Body of pancreas (tissue), 4 donors: ENCODE data around the gene NRBF2. TPM values are rescaled to one million over a fixed set of nuclear protein-coding genes. Genes with fewer than 3 reads are reported as not detected.

Experiments
- ATAC-seq: fragments of 150-250 bp; one replicate; pipeline ENCODE4 v1.9.1; 2016
- DNase-seq, 4 donors: peaks; one replicate each; pipeline ENCODE4 v3.0.0-alpha.2; 2019
- H3K27ac ChIP-seq, 4 donors: fragments of 200-600 bp; sonication (generic); 1 replicate in 3 of 4; 2 replicates in 1 of 4; pipeline versions ENCODE4 v1.5.1 to v1.6.1; 2016 to 2019; ENCODE audit warnings: mild to moderate bottlenecking in 1 of 4, mixed read lengths in 1 of 4, moderate library complexity in 1 of 4
- H3K27me3 ChIP-seq, 2 donors: fragments of 200-600 bp; sonication (generic); one replicate each; pipeline ENCODE4 v1.6.0; 2016; ENCODE audit warnings: mild to moderate bottlenecking in 1 of 2
- H3K36me3 ChIP-seq, 2 donors: fragments of 200-600 bp; sonication (generic); replicated peaks in 1 of 2; 2 replicates each; pipeline ENCODE4 v1.5.1; 2016; ENCODE audit warnings: low read depth in 2 of 2; ENCODE audit not compliant: insufficient read depth in 1 of 2
- H3K4me1 ChIP-seq: fragments of 200-600 bp; sonication (generic); one replicate; pipeline ENCODE4 v1.6.0; 2016
- H3K4me3 ChIP-seq, 2 donors: fragments of 200-600 bp; sonication (generic); 1 replicate in 1 of 2; 2 replicates in 1 of 2; pipeline ENCODE4 v1.5.1; 2016 to 2019
- H3K9me3 ChIP-seq, 3 donors: fragments of 200-600 bp; sonication (generic); 1 replicate in 2 of 3; 2 replicates in 1 of 3; pipeline ENCODE4 v1.5.1; 2016
- POLR2A ChIP-seq, 3 donors: fragments of 450-650 bp; IDR thresholded peaks; one replicate each; pipeline ENCODE4 v1.6.1; 2016; ENCODE audit warnings: antibody characterized with exemption in 3 of 3, mild to moderate bottlenecking in 2 of 3
- WGBS, 2 donors: methylation state at CpG; one replicate each; pipeline ENCODE4 v1.1.5; 2017; 5-methylcytosine and 5-hydroxymethylcytosine counted together
- intact Hi-C: fragments of 100-400 bp; cut with DNase I; formaldehyde crosslinking; loops from one replicate; pipeline ENCODE4 v1.15.1; 2023
- total RNA-seq, 2 donors: library from RNA; depleted of rRNA; stranded (reverse); fragments of >200 nt; gene quantifications; one replicate each; pipeline ENCODE4 v1.1.0, GENCODE V29; 2016
- TF ChIP-seq, protein P1 (sequence below), 7 experiments: fragments of 450-650 bp in 4 of 7; fragments of 200-600 bp in 3 of 7; sonication (generic) in 3 of 7; IDR thresholded peaks; one replicate each; pipeline ENCODE4 v1.5.1; 2016 to 2019; ENCODE audit warnings: antibody characterized with exemption in 7 of 7

Gene NRBF2
- total RNA-seq, 2 donors from 2014 or later, result 7.5 to 9.2 TPM

DNA sequence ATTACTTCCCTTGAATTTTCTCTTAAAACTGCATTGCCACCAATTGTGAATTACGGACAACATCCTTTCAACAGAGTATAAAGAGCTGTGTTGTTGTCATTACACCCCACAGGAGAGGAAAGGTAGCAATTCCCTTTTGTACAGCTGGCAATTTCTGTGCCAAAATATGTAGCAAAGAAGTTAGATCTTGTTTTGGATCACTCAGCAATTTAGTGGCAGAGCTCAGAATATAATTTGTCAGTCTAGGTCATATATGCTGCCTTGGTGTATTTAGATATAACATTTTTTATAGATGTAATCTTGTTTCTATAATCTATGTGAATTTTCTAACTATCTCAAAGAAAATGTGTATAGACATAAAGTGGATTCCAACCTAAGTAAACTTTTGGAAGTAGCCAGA, 38.8 kb downstream of the NRBF2 start:
- no peak overlapping the region for H3K27ac ChIP-seq
- H3K27me3 ChIP-seq, result no peaks in the 10 kb centered on the region
- peaks cover 0 to 16% of the 10 kb centered on the region in 2 donors for H3K36me3 ChIP-seq
- ATAC-seq (no peak), DNase-seq (no peak)
- peaks cover 10% of the 10 kb centered on the region for H3K4me1 ChIP-seq
- no peak overlapping the region for H3K4me3 ChIP-seq
- intact Hi-C loops, result no loop called here
- no peak for TF ChIP-seq POLR2A (IDR thresholded peaks at IDR 0.05)
- TF ChIP-seq, protein P1, sequence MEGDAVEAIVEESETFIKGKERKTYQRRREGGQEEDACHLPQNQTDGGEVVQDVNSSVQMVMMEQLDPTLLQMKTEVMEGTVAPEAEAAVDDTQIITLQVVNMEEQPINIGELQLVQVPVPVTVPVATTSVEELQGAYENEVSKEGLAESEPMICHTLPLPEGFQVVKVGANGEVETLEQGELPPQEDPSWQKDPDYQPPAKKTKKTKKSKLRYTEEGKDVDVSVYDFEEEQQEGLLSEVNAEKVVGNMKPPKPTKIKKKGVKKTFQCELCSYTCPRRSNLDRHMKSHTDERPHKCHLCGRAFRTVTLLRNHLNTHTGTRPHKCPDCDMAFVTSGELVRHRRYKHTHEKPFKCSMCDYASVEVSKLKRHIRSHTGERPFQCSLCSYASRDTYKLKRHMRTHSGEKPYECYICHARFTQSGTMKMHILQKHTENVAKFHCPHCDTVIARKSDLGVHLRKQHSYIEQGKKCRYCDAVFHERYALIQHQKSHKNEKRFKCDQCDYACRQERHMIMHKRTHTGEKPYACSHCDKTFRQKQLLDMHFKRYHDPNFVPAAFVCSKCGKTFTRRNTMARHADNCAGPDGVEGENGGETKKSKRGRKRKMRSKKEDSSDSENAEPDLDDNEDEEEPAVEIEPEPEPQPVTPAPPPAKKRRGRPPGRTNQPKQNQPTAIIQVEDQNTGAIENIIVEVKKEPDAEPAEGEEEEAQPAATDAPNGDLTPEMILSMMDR (IDR thresholded peaks at IDR 0.05), result no peak
- H3K9me3 ChIP-seq, result no peaks in the 10 kb centered on the region
- 86 to 100% methylated on average over 1 of the region's 1 CpG for WGBS, 2 donors

DNA sequence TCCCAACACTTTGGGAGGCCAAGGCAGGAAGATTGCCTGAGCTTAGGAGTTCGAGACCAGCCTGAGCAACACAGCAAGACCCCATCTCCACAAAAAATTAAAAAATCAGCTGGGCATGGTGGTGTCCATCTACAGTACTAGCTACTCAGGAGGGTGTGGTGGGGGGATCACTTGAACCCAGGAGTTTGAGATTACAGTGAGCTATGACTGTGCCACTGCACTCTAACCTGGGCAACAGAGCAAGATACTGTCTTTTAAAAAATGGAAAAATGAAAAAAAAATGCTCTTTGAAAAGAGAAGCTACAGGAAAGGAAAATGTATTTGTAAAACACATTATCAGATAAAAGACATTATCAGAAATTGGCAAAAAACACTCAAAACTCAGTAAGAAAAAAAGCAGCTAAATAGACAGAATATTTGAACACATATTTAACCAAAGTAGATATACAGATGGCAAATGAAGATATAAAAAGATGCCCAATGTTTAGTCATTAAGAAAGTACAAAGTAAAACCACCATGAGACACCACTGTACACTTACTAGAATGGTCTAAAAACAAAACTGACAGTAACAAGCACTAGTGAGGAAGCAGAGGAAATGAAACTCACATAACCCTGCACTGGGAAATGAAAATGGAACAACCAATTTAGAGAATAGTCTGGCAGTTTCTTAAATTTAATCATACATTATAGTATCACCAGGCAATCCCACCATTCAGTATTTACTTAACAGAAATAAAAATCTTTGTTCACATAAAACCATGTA, 40.5 kb downstream of the NRBF2 start:
- TF ChIP-seq, protein P1 (IDR thresholded peaks at IDR 0.05), result no peak
- no peak for TF ChIP-seq POLR2A (IDR thresholded peaks at IDR 0.05)
- H3K36me3 ChIP-seq, result peaks cover 0 to 16% of the 10 kb centered on the region in 2 donors
- intact Hi-C loops, result no loop called here
- peaks cover 10% of the 10 kb centered on the region for H3K4me1 ChIP-seq
- DNase-seq, result no peak
- H3K9me3 ChIP-seq, result no peaks in the 10 kb centered on the region
- no peak for ATAC-seq
- no peak overlapping the region for H3K27ac ChIP-seq
- WGBS, 2 donors, result 90 to 100% methylated on average over 1 of the region's 1 CpG
- H3K27me3 ChIP-seq, result no peaks in the 10 kb centered on the region
- no peak overlapping the region for H3K4me3 ChIP-seq

DNA sequence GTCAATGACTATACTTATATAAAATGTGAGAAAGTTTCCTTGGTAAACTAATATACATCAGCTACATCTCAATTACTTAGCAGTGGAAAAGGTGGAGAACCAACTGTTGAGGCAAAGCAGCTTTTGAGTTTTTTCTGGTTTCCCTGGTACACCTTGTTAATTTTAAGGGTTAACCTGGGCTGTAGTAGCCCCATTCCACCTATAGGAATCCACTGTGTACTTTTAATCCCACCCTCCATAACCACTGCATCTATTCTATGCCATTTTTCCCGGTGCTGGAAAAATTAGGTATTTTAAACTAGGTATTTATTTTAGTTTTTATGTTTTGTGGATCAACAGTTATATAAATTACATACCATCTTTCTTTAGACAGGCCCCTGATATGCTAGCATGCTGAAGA, 42.4 kb downstream of the NRBF2 start:
- peaks cover 0 to 14% of the 10 kb centered on the region in 2 donors for H3K36me3 ChIP-seq
- H3K9me3 ChIP-seq, result no peaks in the 10 kb centered on the region
- H3K27me3 ChIP-seq, result no peaks in the 10 kb centered on the region
- intact Hi-C loops, result no loop called here
- WGBS, 2 donors, result 77 to 79% methylated on average over 1 of the region's 1 CpG
- no peaks in the 10 kb centered on the region for H3K4me1 ChIP-seq
- DNase-seq (no peak), ATAC-seq (no peak)
- TF ChIP-seq POLR2A (IDR thresholded peaks at IDR 0.05), result no peak
- TF ChIP-seq, protein P1 (IDR thresholded peaks at IDR 0.05), result no peak
- no peak overlapping the region for H3K4me3 ChIP-seq
- H3K27ac ChIP-seq, result no peak overlapping the region

DNA sequence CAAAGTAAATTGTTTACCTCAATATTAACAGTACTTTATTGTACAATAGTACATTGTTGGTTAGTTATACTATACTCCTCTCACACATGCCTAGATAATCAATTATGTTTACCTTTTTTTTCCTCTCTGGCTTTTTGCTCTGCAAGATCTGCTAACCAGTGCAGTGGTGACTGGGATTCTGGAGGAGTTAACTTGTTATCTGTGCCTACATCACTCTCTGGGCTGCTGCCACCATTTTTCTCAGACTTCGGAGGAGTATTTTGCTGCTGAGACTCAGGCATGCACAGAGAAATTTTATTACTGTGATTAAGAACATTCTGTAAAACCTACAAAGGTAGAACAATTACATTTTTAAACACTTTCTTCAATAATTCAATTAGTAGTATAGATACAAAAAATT, 59.7 kb downstream of the NRBF2 start:
- Histone ChIP-seq H3K4me1 (no peaks in the 10 kb centered on the region), H3K4me3 (no peak overlapping the region), H3K27ac (no peak overlapping the region), H3K36me3 (peaks cover 20 to 41% of the 10 kb centered on the region in 2 donors), H3K27me3 (no peaks in the 10 kb centered on the region), H3K9me3 (no peaks in the 10 kb centered on the region)
- WGBS, 2 donors, result 42 to 46% methylated on average over 1 of the region's 1 CpG
- intact Hi-C loops, result no loop called here
- no peak for TF ChIP-seq POLR2A (IDR thresholded peaks at IDR 0.05)
- TF ChIP-seq, protein P1 (IDR thresholded peaks at IDR 0.05), result no peak
- DNase-seq (no peak), ATAC-seq (no peak)
